T-helper 1 cell treated with Interleukin-12 subunit alpha and Interleukin-12 subunit beta and Interleukin-4 antibody, amounts not matched to agents 30 μg/mL and 1 μg/mL, for 36 hours (primary cell): ENCODE measurements around the gene SCN10A.

Source experiments
- H3K27ac Mint-ChIP-seq: one replicate; pipeline ENCODE4 v1.8.0; 2021; ENCODE audit warnings: mild to moderate bottlenecking, mixed read lengths
- H3K27me3 Mint-ChIP-seq: one replicate; pipeline ENCODE4 v1.8.0; 2021; ENCODE audit warnings: low read depth, mixed read lengths
- H3K36me3 Mint-ChIP-seq: one replicate; pipeline ENCODE4 v1.8.0; 2021; ENCODE audit warnings: low read depth, mixed read lengths
- H3K4me1 Mint-ChIP-seq: one replicate; pipeline ENCODE4 v1.8.0; 2021; ENCODE audit warnings: low read depth, mixed read lengths
- H3K4me3 Mint-ChIP-seq: one replicate; pipeline ENCODE4 v1.8.0; 2021; ENCODE audit warnings: mild to moderate bottlenecking, moderate library complexity, mixed read lengths
- H3K9me3 Mint-ChIP-seq: one replicate; pipeline ENCODE4 v1.8.0; 2021; ENCODE audit warnings: mixed read lengths

The SCN10A gene

DNA sequence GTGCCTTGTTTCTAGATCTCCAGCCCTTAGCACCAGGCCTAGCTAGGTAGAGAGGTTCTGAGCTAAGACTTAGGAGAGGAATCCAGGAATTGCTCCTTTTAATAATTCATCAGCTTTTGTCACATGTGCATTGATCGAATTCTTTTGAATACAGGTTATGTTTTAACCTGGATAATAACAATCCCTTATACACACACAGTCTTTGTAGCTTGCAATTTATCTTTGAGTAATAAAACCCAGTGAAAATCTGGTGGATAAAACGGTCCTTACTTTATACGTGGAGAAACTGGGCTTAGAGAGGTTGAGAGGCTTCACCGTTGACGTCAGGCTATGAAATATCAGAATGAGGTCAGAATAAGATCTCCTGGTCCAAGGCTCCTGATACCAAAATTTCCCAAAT, 7.2 kb upstream of the SCN10A start:
- Mint-ChIP-seq H3K27ac (no peak overlapping the region), H3K4me3 (no peak overlapping the region), H3K4me1 (no peaks in the 10 kb centered on the region), H3K9me3 (no peaks in the 10 kb centered on the region), H3K27me3 (peaks cover 9% of the 10 kb centered on the region), H3K36me3 (no peaks in the 10 kb centered on the region)

DNA sequence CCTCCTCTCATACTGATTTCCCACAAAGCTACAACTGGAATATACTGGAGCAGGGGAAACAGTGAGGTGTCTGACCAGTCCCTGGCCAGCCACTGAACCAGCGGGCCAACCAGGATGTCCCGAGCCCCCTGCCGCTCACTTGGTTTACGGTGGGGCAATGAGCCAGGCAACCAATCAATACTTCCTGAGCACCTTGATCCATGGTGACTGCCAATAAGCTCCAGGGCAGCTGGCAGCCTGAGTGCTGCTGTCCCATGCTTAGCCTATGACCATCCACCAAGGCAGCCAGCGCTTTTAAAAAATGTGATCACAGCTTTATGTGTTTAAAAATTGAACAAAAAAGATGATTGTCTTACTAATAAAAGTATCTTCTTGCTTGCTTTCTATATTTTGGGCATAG, 4.2 kb downstream of the SCN10A start:
- no peaks in the 10 kb centered on the region for H3K27me3 Mint-ChIP-seq
- H3K4me1 Mint-ChIP-seq = no peaks in the 10 kb centered on the region
- H3K36me3 Mint-ChIP-seq = no peaks in the 10 kb centered on the region
- no peak overlapping the region for H3K4me3 Mint-ChIP-seq
- no peak overlapping the region for H3K27ac Mint-ChIP-seq
- H3K9me3 Mint-ChIP-seq = no peaks in the 10 kb centered on the region

GRCh38 chr3:38805765-38806386, 10.1 kb downstream of the SCN10A start:
- peaks cover 3% of the 10 kb centered on the region for H3K9me3 Mint-ChIP-seq
- H3K36me3 Mint-ChIP-seq = no peaks in the 10 kb centered on the region
- no peaks in the 10 kb centered on the region for H3K4me1 Mint-ChIP-seq
- H3K4me3 Mint-ChIP-seq = no peak overlapping the region
- H3K27me3 Mint-ChIP-seq = no peaks in the 10 kb centered on the region
- no peak overlapping the region for H3K27ac Mint-ChIP-seq

DNA sequence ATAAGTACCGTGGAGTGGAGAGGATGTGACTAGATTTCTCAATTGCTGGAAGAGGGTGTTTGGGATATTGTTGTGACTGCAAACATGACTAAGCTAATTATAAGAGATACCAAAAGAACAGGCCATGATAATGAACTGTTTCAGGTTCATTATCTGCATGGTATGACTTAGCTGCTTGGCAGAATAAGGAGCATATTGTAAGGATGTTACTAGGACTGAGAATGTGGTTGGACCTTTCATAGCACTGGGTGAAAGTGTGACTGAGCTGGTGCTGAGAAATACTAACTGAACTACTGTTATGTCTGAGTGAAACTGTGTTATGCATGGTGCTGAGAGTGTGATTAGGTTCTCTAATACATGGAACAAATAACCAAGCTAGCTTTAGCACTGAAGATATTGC, 11.0 kb downstream of the SCN10A start:
- peaks cover 3% of the 10 kb centered on the region for H3K9me3 Mint-ChIP-seq
- H3K4me1 Mint-ChIP-seq = no peaks in the 10 kb centered on the region
- H3K4me3 Mint-ChIP-seq = no peak overlapping the region
- no peak overlapping the region for H3K27ac Mint-ChIP-seq
- no peaks in the 10 kb centered on the region for H3K36me3 Mint-ChIP-seq
- H3K27me3 Mint-ChIP-seq = no peaks in the 10 kb centered on the region

DNA sequence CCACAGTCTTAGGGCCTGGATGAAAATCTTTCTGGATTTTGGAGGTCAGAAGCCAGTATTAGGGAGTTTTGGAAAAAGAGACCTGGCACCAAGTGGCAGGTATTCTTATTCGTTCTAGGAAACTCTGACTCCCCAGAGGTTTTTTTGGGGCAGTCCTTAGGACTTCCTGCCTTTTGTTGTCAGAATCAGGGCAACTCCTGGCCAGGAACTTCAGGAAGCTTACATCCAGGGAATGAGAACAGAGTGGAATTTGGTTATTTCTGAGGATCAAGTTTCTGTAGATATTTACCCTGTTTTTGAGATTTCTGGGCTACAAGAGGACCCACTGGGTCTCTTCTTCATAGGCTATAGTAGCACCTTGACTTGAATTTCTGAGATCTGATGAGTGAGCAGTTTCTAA, 15.5 kb downstream of the SCN10A start:
- Mint-ChIP-seq H3K36me3 (no peaks in the 10 kb centered on the region), H3K9me3 (no peaks in the 10 kb centered on the region), H3K4me3 (no peak overlapping the region), H3K27me3 (no peaks in the 10 kb centered on the region), H3K27ac (no peak overlapping the region), H3K4me1 (no peaks in the 10 kb centered on the region)

- no peaks in the 10 kb centered on the region for H3K4me1 Mint-ChIP-seq
- H3K27ac Mint-ChIP-seq = no peak overlapping the region
- H3K36me3 Mint-ChIP-seq = no peaks in the 10 kb centered on the region
- H3K4me3 Mint-ChIP-seq = no peak overlapping the region
- H3K27me3 Mint-ChIP-seq = peaks cover 4% of the 10 kb centered on the region
- H3K9me3 Mint-ChIP-seq = no peaks in the 10 kb centered on the region
Measured at GRCh38 chr3:38793721-38794120, 22.3 kb downstream of the SCN10A start.

- H3K27me3 Mint-ChIP-seq = peaks cover 4% of the 10 kb centered on the region
- H3K36me3 Mint-ChIP-seq = no peaks in the 10 kb centered on the region
- no peak overlapping the region for H3K4me3 Mint-ChIP-seq
Measured at GRCh38 chr3:38792983-38793382, 23.0 kb downstream of the SCN10A start.

GRCh38 chr3:38782148-38782547, 33.9 kb downstream of the SCN10A start:
- no peak overlapping the region for H3K4me3 Mint-ChIP-seq
- H3K27me3 Mint-ChIP-seq = no peaks in the 10 kb centered on the region
- H3K9me3 Mint-ChIP-seq = no peaks in the 10 kb centered on the region
- no peaks in the 10 kb centered on the region for H3K36me3 Mint-ChIP-seq
- no peak overlapping the region for H3K27ac Mint-ChIP-seq
- no peaks in the 10 kb centered on the region for H3K4me1 Mint-ChIP-seq

More at GRCh38 chr3:38792983-38793382, 23.0 kb downstream of the SCN10A start:
- no peaks in the 10 kb centered on the region for H3K4me1 Mint-ChIP-seq
- H3K9me3 Mint-ChIP-seq = no peaks in the 10 kb centered on the region
- H3K27ac Mint-ChIP-seq = no peak overlapping the region

DNA sequence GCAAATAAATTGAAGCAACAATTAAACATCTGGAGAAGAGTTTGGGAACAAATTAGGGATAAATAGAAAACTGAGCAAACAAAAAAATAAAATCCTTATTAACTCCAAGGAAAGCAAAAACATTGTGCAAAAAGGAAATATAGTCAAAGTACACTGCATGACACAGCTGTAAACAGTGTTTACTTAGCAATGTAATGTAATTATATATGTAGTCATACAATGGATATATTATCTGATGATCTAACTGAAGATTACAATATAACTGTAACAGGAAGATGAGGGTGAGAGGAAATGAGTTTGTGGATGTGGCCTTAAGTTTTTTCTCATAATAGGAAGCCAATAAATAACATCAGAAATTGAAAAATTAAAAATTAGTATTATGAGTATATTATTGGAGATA, 42.5 kb downstream of the SCN10A start:
- H3K27me3 Mint-ChIP-seq = no peaks in the 10 kb centered on the region
- no peaks in the 10 kb centered on the region for H3K9me3 Mint-ChIP-seq
- no peaks in the 10 kb centered on the region for H3K36me3 Mint-ChIP-seq
- no peak overlapping the region for H3K4me3 Mint-ChIP-seq
- no peak overlapping the region for H3K27ac Mint-ChIP-seq
- no peaks in the 10 kb centered on the region for H3K4me1 Mint-ChIP-seq

DNA sequence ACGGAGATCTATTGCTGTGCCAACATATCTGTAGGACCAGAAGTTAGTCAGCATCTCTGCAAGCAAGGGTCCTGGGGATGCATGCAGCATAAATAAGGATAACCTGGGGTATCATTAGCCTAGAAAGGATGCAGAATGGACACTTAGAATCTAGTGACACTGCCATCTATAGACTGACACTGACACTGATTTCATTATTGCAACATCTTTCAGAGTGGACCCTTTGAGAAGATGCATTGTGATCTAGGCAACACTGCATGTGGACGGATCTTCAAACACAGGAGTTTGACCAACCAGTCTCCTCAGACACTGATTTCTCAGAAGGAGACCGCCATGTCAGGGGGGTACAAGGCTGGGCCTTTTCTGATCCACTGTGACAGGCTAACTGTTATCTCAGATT, 52.4 kb downstream of the SCN10A start:
- peaks cover 3% of the 10 kb centered on the region for H3K9me3 Mint-ChIP-seq
- no peaks in the 10 kb centered on the region for H3K36me3 Mint-ChIP-seq
- H3K4me1 Mint-ChIP-seq = no peaks in the 10 kb centered on the region
- no peak overlapping the region for H3K27ac Mint-ChIP-seq
- no peak overlapping the region for H3K4me3 Mint-ChIP-seq
- peaks cover 10% of the 10 kb centered on the region for H3K27me3 Mint-ChIP-seq

DNA sequence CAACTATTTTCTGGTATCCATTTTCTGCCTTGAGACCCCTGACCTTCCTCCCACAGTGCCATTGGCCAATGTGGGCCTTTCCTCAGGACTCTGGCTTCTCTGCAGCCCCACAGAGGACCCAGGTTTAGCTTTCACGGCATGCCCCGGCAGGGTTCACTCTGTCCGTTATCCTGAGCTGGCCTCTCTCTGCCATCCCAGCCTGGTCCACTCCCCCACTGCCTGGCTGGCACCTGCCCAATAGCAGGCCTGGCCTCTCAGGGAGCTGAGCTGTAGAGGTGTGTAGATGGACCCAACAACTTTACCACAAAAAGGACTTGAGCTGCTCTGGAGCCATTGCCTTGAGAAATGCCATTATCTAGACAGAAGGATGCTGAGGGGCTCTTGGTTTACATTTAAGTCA, 57.5 kb downstream of the SCN10A start:
- H3K4me1 Mint-ChIP-seq = no peaks in the 10 kb centered on the region
- H3K27me3 Mint-ChIP-seq = no peaks in the 10 kb centered on the region
- no peak overlapping the region for H3K4me3 Mint-ChIP-seq
- no peaks in the 10 kb centered on the region for H3K36me3 Mint-ChIP-seq
- no peak overlapping the region for H3K27ac Mint-ChIP-seq
- H3K9me3 Mint-ChIP-seq = no peaks in the 10 kb centered on the region

DNA sequence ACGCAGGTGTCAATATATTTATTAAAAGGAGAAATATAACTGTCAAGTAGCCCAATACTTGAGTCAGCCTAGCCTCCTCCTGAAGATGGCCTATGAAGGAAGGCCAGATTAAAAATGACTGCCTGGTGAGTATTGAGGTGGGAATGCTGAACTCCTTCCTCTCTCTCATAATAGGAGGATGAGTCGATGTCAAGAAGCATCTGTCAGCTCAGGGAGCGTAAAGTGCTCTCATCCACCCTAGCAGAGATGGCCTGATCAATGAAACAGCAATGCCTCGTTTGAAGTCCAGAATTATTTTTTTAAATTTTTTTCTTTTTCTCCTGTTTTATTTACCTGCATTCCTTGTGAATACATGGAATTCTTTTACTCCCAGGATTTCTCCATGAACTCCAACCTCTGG, 58.3 kb downstream of the SCN10A start:
- H3K27ac Mint-ChIP-seq = no peak overlapping the region
- no peak overlapping the region for H3K4me3 Mint-ChIP-seq
- H3K36me3 Mint-ChIP-seq = no peaks in the 10 kb centered on the region
- H3K4me1 Mint-ChIP-seq = no peaks in the 10 kb centered on the region
- H3K27me3 Mint-ChIP-seq = no peaks in the 10 kb centered on the region
- H3K9me3 Mint-ChIP-seq = no peaks in the 10 kb centered on the region

- H3K9me3 Mint-ChIP-seq = no peaks in the 10 kb centered on the region
- no peak overlapping the region for H3K27ac Mint-ChIP-seq
- no peak overlapping the region for H3K4me3 Mint-ChIP-seq
- no peaks in the 10 kb centered on the region for H3K27me3 Mint-ChIP-seq
- H3K4me1 Mint-ChIP-seq = no peaks in the 10 kb centered on the region
- no peaks in the 10 kb centered on the region for H3K36me3 Mint-ChIP-seq
Measured at GRCh38 chr3:38756892-38757291, 59.1 kb downstream of the SCN10A start.

- no peak overlapping the region for H3K4me3 Mint-ChIP-seq
- H3K27ac Mint-ChIP-seq = no peak overlapping the region
- H3K4me1 Mint-ChIP-seq = no peaks in the 10 kb centered on the region
- no peaks in the 10 kb centered on the region for H3K9me3 Mint-ChIP-seq
- H3K27me3 Mint-ChIP-seq = no peaks in the 10 kb centered on the region
- H3K36me3 Mint-ChIP-seq = no peaks in the 10 kb centered on the region
Measured at GRCh38 chr3:38755130-38755529, 60.9 kb downstream of the SCN10A start.

DNA sequence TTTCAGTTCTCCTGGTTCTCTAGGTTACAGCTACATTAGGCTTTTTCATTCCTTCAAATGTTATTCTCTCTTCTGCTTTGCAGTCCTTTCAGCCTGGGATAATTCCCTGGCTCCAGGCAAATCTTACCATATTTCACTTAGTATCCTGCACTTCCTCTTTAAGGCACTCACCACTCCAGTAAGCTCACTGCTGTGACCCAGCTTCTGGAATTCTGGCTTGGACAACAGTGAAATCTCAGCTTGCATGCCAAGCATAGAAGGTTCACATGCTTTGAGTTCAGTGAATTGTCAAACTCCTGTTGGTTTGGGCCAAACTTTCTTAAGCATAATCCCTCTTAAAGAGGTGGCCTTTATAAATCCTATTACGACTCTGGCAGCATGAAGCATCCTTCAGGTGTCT, 69.4 kb downstream of the SCN10A start:
- no peaks in the 10 kb centered on the region for H3K36me3 Mint-ChIP-seq
- H3K27ac Mint-ChIP-seq = no peak overlapping the region
- H3K27me3 Mint-ChIP-seq = peaks cover 14% of the 10 kb centered on the region
- no peaks in the 10 kb centered on the region for H3K4me1 Mint-ChIP-seq
- no peak overlapping the region for H3K4me3 Mint-ChIP-seq
- no peaks in the 10 kb centered on the region for H3K9me3 Mint-ChIP-seq

DNA sequence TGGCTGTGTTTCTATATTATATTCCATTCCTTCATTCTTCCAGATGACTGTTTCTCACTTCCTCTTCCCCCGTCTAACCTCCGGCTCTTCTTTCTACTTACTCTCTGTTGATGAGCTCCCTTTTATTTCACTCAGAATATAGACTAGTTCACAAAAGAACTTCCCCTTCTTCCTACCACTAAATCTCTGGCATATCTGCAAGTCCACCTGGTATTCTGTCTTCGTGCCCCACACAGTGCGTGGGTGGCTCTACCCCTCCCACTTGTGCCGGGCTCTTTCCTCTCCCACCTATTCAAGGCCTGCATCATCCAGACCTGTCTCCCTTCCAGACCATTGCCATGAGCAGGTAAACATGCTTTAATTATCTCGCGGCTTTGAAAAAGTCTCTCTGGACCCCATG, 73.0 kb downstream of the SCN10A start:
- H3K27me3 Mint-ChIP-seq = peaks cover 14% of the 10 kb centered on the region
- no peaks in the 10 kb centered on the region for H3K4me1 Mint-ChIP-seq
- no peak overlapping the region for H3K27ac Mint-ChIP-seq
- no peak overlapping the region for H3K4me3 Mint-ChIP-seq
- H3K36me3 Mint-ChIP-seq = no peaks in the 10 kb centered on the region
- H3K9me3 Mint-ChIP-seq = no peaks in the 10 kb centered on the region
